GM21619 (cell line): Measurements from ENCODE around the gene SMAD7.

Experiments used
- ATAC-seq: cut with Tn5 transposase; IDR thresholded peaks from one replicate; pipeline ENCODE4 v1.9.1; 2021; ENCODE audit not compliant: unreplicated experiment

SMAD7 gene

GRCh38 chr18:48898521-48898920 is 52.2 kb downstream of the SMAD7 start:
- no peak for ATAC-seq

- no peak for ATAC-seq
These were observed 53.2 kb downstream of the SMAD7 start for GRCh38 chr18:48897531-48897930.

GRCh38 chr18:48896875-48897511 is 53.8 kb downstream of the SMAD7 start:
- no peak for ATAC-seq

GRCh38 chr18:48896326-48896874 is 54.4 kb downstream of the SMAD7 start:
- no peak for ATAC-seq

- no peak for ATAC-seq
These were observed 55.9 kb downstream of the SMAD7 start for GRCh38 chr18:48894799-48895346.

- no peak for ATAC-seq
These were observed 56.9 kb downstream of the SMAD7 start for GRCh38 chr18:48893608-48894600.

GRCh38 chr18:48893061-48893607 is 57.6 kb downstream of the SMAD7 start:
- ATAC-seq, result no peak

- ATAC-seq, result no peak
These were observed 58.5 kb downstream of the SMAD7 start for GRCh38 chr18:48892146-48892855.

- no peak for ATAC-seq
These were observed 59.0 kb downstream of the SMAD7 start for GRCh38 chr18:48891721-48892120.

- ATAC-seq, result no peak
These were observed 60.6 kb downstream of the SMAD7 start for GRCh38 chr18:48889981-48890762.

- no peak for ATAC-seq
These were observed 61.4 kb downstream of the SMAD7 start for GRCh38 chr18:48889115-48889941.

- ATAC-seq, result no peak
These were observed 62.0 kb downstream of the SMAD7 start for GRCh38 chr18:48888773-48889080.

GRCh38 chr18:48887905-48888772 is 62.6 kb downstream of the SMAD7 start:
- ATAC-seq, result no peak

GRCh38 chr18:48887294-48887904 is 63.4 kb downstream of the SMAD7 start:
- no peak for ATAC-seq

- ATAC-seq, result no peak
These were observed 64.1 kb downstream of the SMAD7 start for GRCh38 chr18:48886520-48887293.

- no peak for ATAC-seq
These were observed 64.8 kb downstream of the SMAD7 start for GRCh38 chr18:48885924-48886400.
